22Rv1 (cell line): ENCODE results near the gene GGTA1.

ENCODE experiments used
- H3K27ac ChIP-seq: fragments of 450-650 bp; 2 replicates; pipeline ENCODE4 v1.5.1; 2017
- CTCF ChIP-seq: fragments of 450-650 bp; IDR thresholded peaks from 2 replicates; pipeline ENCODE4 v1.5.1; 2017; ENCODE audit warnings: mild to moderate bottlenecking
- ZFX ChIP-seq: fragments of 450-650 bp; IDR thresholded peaks from 2 replicates; pipeline ENCODE4 v1.6.1; 2017; ENCODE audit warnings: antibody characterized with exemption, borderline replicate concordance

GGTA1 gene

DNA sequence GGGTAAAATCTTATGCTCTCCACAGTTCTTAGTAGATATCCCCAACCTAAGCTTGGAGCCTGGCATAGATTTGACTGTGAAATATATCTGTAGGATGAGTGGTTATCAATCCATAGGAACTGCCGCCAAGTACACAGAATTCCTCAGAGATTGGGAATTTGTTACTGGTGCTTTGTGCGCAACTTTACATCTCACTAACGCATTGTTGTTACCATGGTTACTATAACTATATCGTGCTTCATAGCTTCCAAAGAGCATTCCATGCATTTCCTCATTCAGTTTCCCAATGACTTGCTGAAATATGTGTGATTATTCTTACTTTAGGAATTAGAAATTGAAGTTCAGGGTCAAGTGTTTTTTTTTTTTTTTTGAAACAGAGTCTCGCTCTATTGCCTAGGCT is 9.5 kb upstream of the GGTA1 start:
- no peak for TF ChIP-seq ZFX
- no peak for TF ChIP-seq CTCF
- no peak overlapping the region for H3K27ac ChIP-seq

GRCh38 chr9:121508415-121508814 is 8.8 kb upstream of the GGTA1 start:
- no peak overlapping the region for H3K27ac ChIP-seq
- TF ChIP-seq ZFX, result no peak
- TF ChIP-seq CTCF, result no peak

- TF ChIP-seq ZFX (no peak), CTCF (no peak)
- H3K27ac ChIP-seq, result no peak overlapping the region
These were observed 6.5 kb upstream of the GGTA1 start for GRCh38 chr9:121505903-121506735.

GRCh38 chr9:121503444-121503843 is 3.8 kb upstream of the GGTA1 start:
- TF ChIP-seq CTCF, result no peak
- TF ChIP-seq ZFX, result no peak
- no peak overlapping the region for H3K27ac ChIP-seq

DNA sequence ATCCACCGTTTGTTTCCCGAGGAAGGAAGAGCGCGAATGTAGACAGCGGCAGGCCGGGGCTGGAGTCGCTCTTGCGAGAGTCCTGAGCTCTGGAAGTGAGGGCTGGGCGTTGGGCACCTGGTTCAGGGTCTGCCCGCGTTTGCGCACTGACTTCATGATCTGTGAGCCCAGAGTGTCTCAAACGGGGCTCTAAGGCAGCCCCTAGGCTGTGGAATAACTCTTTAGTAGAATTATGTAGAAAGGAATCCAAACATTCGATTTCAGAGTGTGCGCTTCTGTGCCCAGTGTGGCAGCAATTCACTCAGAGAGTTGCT is 478 bp upstream of the GGTA1 start:
- H3K27ac ChIP-seq, result no peak overlapping the region
- no peak for TF ChIP-seq ZFX
- TF ChIP-seq CTCF, result no peak

DNA sequence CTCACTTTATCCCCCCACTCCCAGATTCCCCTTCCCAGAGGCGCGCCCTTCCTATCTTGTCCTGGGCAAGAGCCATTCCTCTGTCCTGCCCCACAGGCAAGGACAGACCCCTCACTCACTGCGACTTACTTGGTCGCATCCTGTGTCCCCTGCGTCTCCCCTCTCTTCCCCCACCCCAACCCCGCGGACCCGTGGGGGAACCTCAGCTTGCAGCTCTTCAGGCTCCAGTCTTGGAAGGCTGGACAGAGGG is 542 bp downstream of the GGTA1 start:
- H3K27ac ChIP-seq, result no peak overlapping the region
- TF ChIP-seq CTCF, result no peak
- no peak for TF ChIP-seq ZFX

- TF ChIP-seq ZFX (no peak), CTCF (peak; percentile 43)
These were observed 1.0 kb downstream of the GGTA1 start for GRCh38 chr9:121498487-121499176.

More at GRCh38 chr9:121498487-121499176, 1.0 kb downstream of the GGTA1 start:
- H3K27ac ChIP-seq, result no peak overlapping the region; the same call in 1 of the 2 replicates
